ENCODE data around the gene SPEM3. TPM values are rescaled to one million over a fixed set of nuclear protein-coding genes. Genes with fewer than 3 reads are reported as not detected.

SPEM3 gene
- total and polyA plus RNA-seq, 2 of the 13 experiments (the other 11 are each of a cell fraction or from before 2014, with no cell fraction given): not detected

DNA sequence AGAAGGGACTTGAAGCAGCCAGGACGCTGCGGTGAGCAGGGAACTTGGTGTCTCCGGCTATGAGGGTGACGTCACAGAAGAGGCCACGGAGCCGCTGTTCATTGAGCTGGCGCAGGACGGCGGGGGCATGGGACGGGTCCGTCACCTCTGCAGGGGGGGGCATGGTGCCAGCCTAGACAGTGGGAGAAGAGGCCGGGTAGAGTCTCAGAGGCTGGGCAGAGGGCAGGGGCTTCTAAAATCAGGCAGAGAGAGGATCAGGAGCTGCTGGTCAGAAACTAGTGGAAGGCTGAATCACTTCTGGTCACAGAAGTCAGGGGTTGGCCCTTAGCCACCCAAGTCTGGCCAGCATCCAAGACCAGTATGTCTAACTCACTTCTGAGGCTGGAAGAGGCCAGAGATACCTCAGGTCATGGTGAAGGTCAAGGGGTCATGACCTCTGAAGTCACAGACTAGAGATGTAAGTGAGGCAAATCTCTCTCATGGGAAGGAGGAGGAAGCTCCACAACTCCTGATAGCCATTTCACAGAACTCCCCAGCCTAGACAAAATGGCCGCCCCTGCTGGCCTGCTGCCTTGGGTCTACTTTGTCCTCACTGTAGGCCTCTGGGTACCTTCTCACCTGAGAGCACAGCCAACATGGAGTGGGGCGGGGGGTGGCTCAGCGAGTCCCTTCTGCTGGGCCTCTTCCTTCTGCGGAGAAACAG, 38.1 kb downstream of the SPEM3 start:
- TF ChIP-seq NR2F6 (IDR thresholded peaks at IDR 0.05) (peak; percentile 66; the same call in 1 of the 2 replicates), NR2F6 (CRISPR knock-in tag; IDR thresholded peaks at IDR 0.05) (peak; percentile 50; the same call in 1 of the 2 replicates), SAFB2 (CRISPR knock-in tag; IDR thresholded peaks at IDR 0.05; ENCODE audit: borderline replicate concordance, low read depth) (no peak), YY1 (IDR thresholded peaks at IDR 0.05; ENCODE audit: insufficient read depth, insufficient replicate concordance, low read depth, low read length) (peak; percentile 65), NR2F1 (CRISPR knock-in tag; IDR thresholded peaks at IDR 0.05) (0 out of 4 replicates have a peak, but pooled peaks of 1 of the 2 experiments have one; percentile 23)
- Histone ChIP-seq H2AFZ (ENCODE audit: low read length) (no peak overlapping the region), H3K9me3 (ENCODE audit: low read length) (no peaks in the 10 kb centered on the region), H3K27ac (ENCODE audit: extremely low read length, insufficient read depth, low read length) (no peak overlapping the region), H3K27me3 (ENCODE audit: control insufficient read depth in 1 of 2, insufficient read depth in 2 of 2, low read length in 2 of 2) (no peaks in the 10 kb centered on the region), H3K9ac (ENCODE audit: insufficient read depth, low read depth, low read length) (no peak overlapping the region), H3K4me3 (replicated peaks in 1 of 3; ENCODE audit: insufficient read depth in 1 of 3, low read depth in 2 of 3, low read length in 3 of 3) (no peak overlapping the region), H3K36me3 (replicated peaks in 1 of 2; ENCODE audit: control insufficient read depth in 1 of 2, insufficient read depth in 2 of 2, low read length in 2 of 2) (peaks cover 0 to 2% of the 10 kb centered on the region in 2 experiments; a peak in 3 of 5 replicates), H4K20me1 (ENCODE audit: insufficient read depth, low read length) (peaks cover 8% of the 10 kb centered on the region; the same call in 1 of the 2 replicates), H3K4me2 (ENCODE audit: low read depth, low read length) (no peak overlapping the region), H3K79me2 (ENCODE audit: insufficient read depth, low read length) (peaks cover 12% of the 10 kb centered on the region), H3K4me1 (ENCODE audit: insufficient read depth, low read length) (peaks cover 26% of the 10 kb centered on the region)
- ChIA-PET POLR2A (interaction anchor here (1.4 kb wide), 1 partner anchor 21 kb away, joined by 4 read pairs; no protein-coding TSS in a partner anchor), CTCF (ENCODE audit: low intra/inter-chr PET ratio, low total read pairs) (no interaction called here)
- 97% methylated on average over 16 of the region's 16 CpGs for WGBS (ENCODE audit: low lambda C conversion rate)
- BruUV-seq (replicated peaks): no TSS peak
- intact Hi-C loops (cut with micrococcal nuclease; ENCODE audit: unreplicated experiment): no loop called here
- FAIRE-seq (no peak), ATAC-seq (no peak), DNase-seq (ENCODE audit: low spot score) (no peak)
- in situ Hi-C loops (cut with HindIII; ENCODE audit: extremely low pct_ligation_motif_present, low pct_unique_long_range_greater_than_20kb): no loop called here

GRCh38 chr17:7467498-7467897, 38.8 kb downstream of the SPEM3 start:
- no TSS peak for BruUV-seq (replicated peaks)
- no peaks in the 10 kb centered on the region for H3K27me3 ChIP-seq (ENCODE audit: control insufficient read depth in 1 of 2, insufficient read depth in 2 of 2, low read length in 2 of 2)
- H3K27ac ChIP-seq (ENCODE audit: extremely low read length, insufficient read depth, low read length): no peak overlapping the region
- no peak overlapping the region for H3K4me3 ChIP-seq (replicated peaks in 1 of 3; ENCODE audit: insufficient read depth in 1 of 3, low read depth in 2 of 3, low read length in 3 of 3)
- no peak for ATAC-seq
- H3K4me2 ChIP-seq (ENCODE audit: low read depth, low read length): no peak overlapping the region
- H3K4me1 ChIP-seq (ENCODE audit: insufficient read depth, low read length): peaks cover 26% of the 10 kb centered on the region
- in situ Hi-C loops (cut with HindIII; ENCODE audit: extremely low pct_ligation_motif_present, low pct_unique_long_range_greater_than_20kb) (no loop called here), intact Hi-C loops (cut with micrococcal nuclease; ENCODE audit: unreplicated experiment) (no loop called here)
- no peaks in the 10 kb centered on the region for H3K9me3 ChIP-seq (ENCODE audit: low read length)
- no peak for DNase-seq (ENCODE audit: low spot score)
- H3K36me3 ChIP-seq (replicated peaks in 1 of 2; ENCODE audit: control insufficient read depth in 1 of 2, insufficient read depth in 2 of 2, low read length in 2 of 2): peaks cover 0 to 2% of the 10 kb centered on the region in 2 experiments; a peak in 3 of 5 replicates
- peaks cover 8% of the 10 kb centered on the region; the same call in 1 of the 2 replicates for H4K20me1 ChIP-seq (ENCODE audit: insufficient read depth, low read length)
- TF ChIP-seq ZNF678 (CRISPR knock-in tag; IDR thresholded peaks at IDR 0.05) (no peak), JARID2 (CRISPR knock-in tag; IDR thresholded peaks at IDR 0.05; ENCODE audit: insufficient replicate concordance) (no peak), ETV6 (CRISPR knock-in tag; conservative IDR thresholded peaks at IDR 0.05) (no peak), SAFB2 (CRISPR knock-in tag; IDR thresholded peaks at IDR 0.05; ENCODE audit: borderline replicate concordance, low read depth) (no peak), PLRG1 (conservative IDR thresholded peaks at IDR 0.05) (no peak), DR1 (CRISPR knock-in tag; IDR thresholded peaks at IDR 0.05) (no peak)
- 95% methylated on average over 3 of the region's 3 CpGs for WGBS (ENCODE audit: low lambda C conversion rate)
- FAIRE-seq: no peak
- no peak overlapping the region for H2AFZ ChIP-seq (ENCODE audit: low read length)
- ChIA-PET CTCF (ENCODE audit: low intra/inter-chr PET ratio, low total read pairs) (no interaction called here), POLR2A (interaction anchor here (1.4 kb wide), 1 partner anchor 22 kb away, joined by 4 read pairs; no protein-coding TSS in a partner anchor)
- H3K79me2 ChIP-seq (ENCODE audit: insufficient read depth, low read length): peaks cover 14% of the 10 kb centered on the region
- no peak overlapping the region for H3K9ac ChIP-seq (ENCODE audit: insufficient read depth, low read depth, low read length)

Measured in HepG2 (cell line).